Stimulated activated CD4-positive, alpha-beta T cell treated with anti-CD3 and anti-CD28 coated beads, Interleukin-1b, Interleukin-23, amount 100 ng/mL, for 4 hours (primary cell): ENCODE data around the gene APOC4.

ENCODE experiments used
- DNase-seq, 2 donors: peaks; one replicate each; pipeline ENCODE4 v3.0.0-alpha.2; 2020; ENCODE audit warnings: low read depth in 2 of 2

Gene APOC4

GRCh38 chr19:44993926-44994537, 52.0 kb downstream of the APOC4 start:
- no peak for DNase-seq
